GM19238 (cell line): ENCODE results near the gene SPIB.
"Not testable (repeated sequence)": the region's sequence is repeated elsewhere in the genome, so short reads cannot be mapped to it uniquely, and the experiment has no call there.

Experiments used
- DNase-seq: peaks from one replicate; pipeline ENCODE4 v3.0.0; 2011; ENCODE audit warnings: low spot score; ENCODE audit not compliant: insufficient read length

SPIB gene

GRCh38 chr19:50418176-50419021 is at the start of gene SPIB:
Gene SPIB, plus strand, starts transcription at chr19:50418938. Its CDS starts 25 bp downstream, at chr19:50418963.
- DNase-seq, result no peak

GRCh38 chr19:50371914-50372475 is 46.7 kb upstream of the SPIB start:
- DNase-seq, result no peak

- DNase-seq, result peak; percentile 88
Measured at GRCh38 chr19:50376166-50377050, 42.3 kb upstream of the SPIB start, which contains the start of gene NR1H2. Gene NR1H2, plus strand, starts transcription at chr19:50376457. Its CDS starts 1,149 bp downstream, at chr19:50377606.

- no peak for DNase-seq
Measured at GRCh38 chr19:50377051-50377461, 41.7 kb upstream of the SPIB start.

GRCh38 chr19:50377517-50377916 is 41.2 kb upstream of the SPIB start:
- DNase-seq, result no peak

- no peak for DNase-seq
Measured at GRCh38 chr19:50378169-50378862, 40.4 kb upstream of the SPIB start.

GRCh38 chr19:50378863-50379236 is 39.9 kb upstream of the SPIB start:
- no peak for DNase-seq

- DNase-seq, result no peak
Measured at GRCh38 chr19:50379602-50380001, 39.1 kb upstream of the SPIB start.

GRCh38 chr19:50380137-50380536 is 38.6 kb upstream of the SPIB start:
- no peak for DNase-seq

- no peak for DNase-seq
Measured at GRCh38 chr19:50380751-50381151, 38.0 kb upstream of the SPIB start.

GRCh38 chr19:50381881-50382729 is 36.6 kb upstream of the SPIB start:
- no peak for DNase-seq

GRCh38 chr19:50383001-50383851 is 35.5 kb upstream of the SPIB start:
- no peak for DNase-seq

- DNase-seq, result peak; percentile 99
Measured at GRCh38 chr19:50383852-50384684, 34.7 kb upstream of the SPIB start, which contains the start of gene POLD1. Gene POLD1, plus strand, starts transcription at chr19:50384347. Its CDS starts 14,505 bp downstream, at chr19:50398852.

- DNase-seq, result no peak
Measured at GRCh38 chr19:50384685-50385535, 33.8 kb upstream of the SPIB start.

- no peak for DNase-seq
Measured at GRCh38 chr19:50387176-50387867, 31.4 kb upstream of the SPIB start.

GRCh38 chr19:50387868-50388245 is 30.9 kb upstream of the SPIB start:
- DNase-seq, result no peak

GRCh38 chr19:50390295-50390694 is 28.4 kb upstream of the SPIB start:
- not testable (repeated sequence) for DNase-seq
